GM23338 (cell line): Measurements from ENCODE around the gene NUDT16L1. TPM values are rescaled to one million over a fixed set of nuclear protein-coding genes. Genes with fewer than 3 reads are reported as not detected.
A peak's percentile ranks its signal among the peaks of the same experiment; 100 is the strongest.

Source experiments
- ATAC-seq: fragments of 200-7000 bp; cut with Tn5 transposase; 3 replicates; pipeline ENCODE4 v1.9.1; 2020
- DNase-seq: peaks from one replicate; pipeline ENCODE4 v3.0.0-alpha.2; 2015; ENCODE audit warnings: low spot score
- H2AFZ ChIP-seq: fragments of 200-600 bp; sonication (generic); 2 replicates; pipeline ENCODE4 v1.8.0; 2016; ENCODE audit warnings: antibody characterized with exemption, mild to moderate bottlenecking, moderate library complexity
- H3F3A ChIP-seq: fragments of 200-600 bp; sonication (generic); replicated peaks from 2 replicates; pipeline ENCODE4 v1.8.0; 2017; ENCODE audit warnings: antibody characterized with exemption, mixed run types, low read depth
- H3K27ac ChIP-seq: fragments of 200-600 bp; sonication (generic); 2 replicates; pipeline ENCODE4 v1.6.1; 2016; ENCODE audit warnings: low read depth
- H3K27me3 ChIP-seq: fragments of 200-600 bp; sonication (generic); 2 replicates; pipeline ENCODE4 v1.8.0; 2016; ENCODE audit warnings: mild to moderate bottlenecking, mixed run types, moderate library complexity; ENCODE audit not compliant: insufficient read depth
- H3K36me3 ChIP-seq: fragments of 200-600 bp; sonication (generic); 2 replicates; pipeline ENCODE4 v1.8.0; 2016; ENCODE audit warnings: mild to moderate bottlenecking; ENCODE audit not compliant: insufficient read depth
- H3K4me1 ChIP-seq: fragments of 200-600 bp; sonication (generic); 2 replicates; pipeline ENCODE4 v1.8.0; 2016; ENCODE audit warnings: mild to moderate bottlenecking, moderate library complexity; ENCODE audit not compliant: insufficient read depth
- H3K4me2 ChIP-seq: fragments of 200-600 bp; sonication (generic); 2 replicates; pipeline ENCODE4 v1.7.1; 2017; ENCODE audit warnings: mixed run types
- H3K4me3 ChIP-seq: fragments of 200-600 bp; sonication (generic); 2 replicates; pipeline ENCODE4 v1.6.1; 2016; ENCODE audit warnings: mixed run types
- H3K79me2 ChIP-seq: fragments of 200-600 bp; sonication (generic); replicated peaks from 2 replicates; pipeline ENCODE4 v1.8.0; 2017; ENCODE audit warnings: mild to moderate bottlenecking; ENCODE audit not compliant: insufficient read depth
- H3K9me2 ChIP-seq: fragments of 200-600 bp; sonication (generic); 2 replicates; pipeline ENCODE4 v1.8.0; 2017; ENCODE audit not compliant: insufficient read depth
- H4K20me1 ChIP-seq: fragments of 200-600 bp; sonication (generic); replicated peaks from 2 replicates; pipeline ENCODE4 v1.8.0; 2017; ENCODE audit warnings: mild to moderate bottlenecking; ENCODE audit not compliant: insufficient read depth
- H3K27ac Mint-ChIP-seq: 2 replicates; pipeline ENCODE4 v1.8.0; 2020; ENCODE audit warnings: inconsistent platforms, mild to moderate bottlenecking, moderate library complexity, mixed read lengths
- H3K27me3 Mint-ChIP-seq: 3 replicates; pipeline ENCODE4 v1.8.0; 2022; ENCODE audit warnings: low read depth, mild to moderate bottlenecking, moderate library complexity, mixed read lengths, inconsistent platforms; ENCODE audit not compliant: insufficient read depth, poor library complexity
- H3K36me3 Mint-ChIP-seq: 3 replicates; pipeline ENCODE4 v1.8.0; 2021; ENCODE audit warnings: low read depth, mild to moderate bottlenecking, inconsistent platforms, moderate library complexity, mixed read lengths
- H3K4me1 Mint-ChIP-seq: 3 replicates; pipeline ENCODE4 v1.8.0; 2020; ENCODE audit warnings: mild to moderate bottlenecking, inconsistent platforms, mixed read lengths
- H3K4me3 Mint-ChIP-seq: 3 replicates; pipeline ENCODE4 v1.8.0; 2021; ENCODE audit warnings: moderate library complexity, mild to moderate bottlenecking, inconsistent platforms, mixed read lengths
- H3K9me3 Mint-ChIP-seq: 3 replicates; pipeline ENCODE4 v1.8.0; 2020; ENCODE audit warnings: moderate library complexity, mild to moderate bottlenecking, inconsistent platforms, mixed read lengths
- JUNB ChIP-seq: IDR thresholded peaks from one replicate; pipeline ENCODE4 v1.6.1; 2016; ENCODE audit warnings: antibody characterized with exemption; ENCODE audit not compliant: unreplicated experiment
- POLR2AphosphoS5 ChIP-seq: IDR thresholded peaks from 2 replicates; pipeline ENCODE4 v1.6.1; 2016; ENCODE audit warnings: antibody characterized with exemption, low read depth
- ZNF331 ChIP-seq: fragments of 250-450 bp; sonication (Bioruptor Pico); IDR thresholded peaks from 2 replicates; pipeline ENCODE4 v1.5.0; 2020; ENCODE audit warnings: low read depth, mild to moderate bottlenecking, moderate library complexity
- polyA plus RNA-seq: library from polyadenylated mRNA; unstranded; fragments of >200 nt; fragmentation: Nextera tagmentation; extraction: Ambion mirVana; gene quantifications from 2 replicates; pipeline ENCODE4 v1.2.1, GENCODE V29; 2016
- total RNA-seq: library from RNA; depleted of rRNA; stranded (reverse); fragments of >200 nt; shearing (Covaris generic); gene quantifications from 2 replicates; pipeline ENCODE4 v1.2.3, GENCODE V29; 2014
- TF ChIP-seq, protein P1 (sequence below): IDR thresholded peaks from one replicate; pipeline ENCODE4 v1.6.1; 2018; ENCODE audit warnings: antibody characterized with exemption; ENCODE audit not compliant: unreplicated experiment
- TF ChIP-seq, protein P2 (sequence below), 2 experiments: fragments of 200-600 bp in 1 of 2; sonication (generic) in 1 of 2; conservative IDR thresholded peaks; 2 replicates each; pipeline versions ENCODE4 v1.5.1 to v1.6.1; 2016 to 2017; ENCODE audit warnings: antibody characterized with exemption in 2 of 2, low read depth in 2 of 2, mild to moderate bottlenecking in 2 of 2, moderate library complexity in 1 of 2
- TF ChIP-seq, protein P3 (sequence below): fragments of 250-450 bp; sonication (Bioruptor Pico); IDR thresholded peaks from 2 replicates; pipeline ENCODE4 v1.5.0; 2020; ENCODE audit warnings: mild to moderate bottlenecking, moderate library complexity
- TF ChIP-seq, protein P4 (sequence below): IDR thresholded peaks from 2 replicates; pipeline ENCODE4 v1.6.1; 2016; ENCODE audit warnings: antibody characterized with exemption

NUDT16L1 gene
- total and polyA plus RNA-seq, 2 experiments from 2014 or later, result 37.1 to 80.4 TPM

DNA sequence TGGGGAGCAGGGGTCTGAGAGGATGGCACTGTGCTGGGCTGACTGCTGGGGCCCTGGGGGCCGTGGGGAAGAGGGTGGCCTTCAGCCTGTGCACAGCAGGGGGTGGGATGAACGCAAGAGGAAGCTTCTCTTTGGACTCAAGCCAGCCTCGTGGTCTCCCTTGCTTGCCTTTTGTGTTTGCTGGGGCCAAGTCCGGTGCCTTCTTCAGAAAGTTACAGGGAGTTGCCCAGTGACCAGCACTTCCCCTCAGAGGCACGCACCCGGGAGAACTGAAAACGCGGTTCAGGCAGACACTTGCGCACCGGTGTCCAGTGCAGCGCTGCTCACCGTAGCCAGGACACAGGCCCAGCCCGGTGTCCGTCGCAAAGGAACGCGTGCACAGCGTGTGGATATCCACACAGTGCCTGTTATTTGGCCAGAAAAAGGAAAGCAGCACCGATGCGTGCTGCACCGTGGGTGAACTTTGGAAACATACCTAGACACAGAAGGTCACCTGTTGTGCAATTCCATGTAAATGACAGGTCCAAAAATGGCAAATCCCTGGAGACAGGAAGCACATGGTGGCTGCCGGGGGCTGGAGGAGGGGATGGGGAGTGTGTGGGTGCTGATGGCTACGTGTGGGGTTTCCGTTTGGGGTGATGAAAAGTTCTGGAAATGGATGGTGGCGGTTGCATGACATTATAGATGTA lies 29.4 kb upstream of the NUDT16L1 start (continued):
- TF ChIP-seq, protein P1, sequence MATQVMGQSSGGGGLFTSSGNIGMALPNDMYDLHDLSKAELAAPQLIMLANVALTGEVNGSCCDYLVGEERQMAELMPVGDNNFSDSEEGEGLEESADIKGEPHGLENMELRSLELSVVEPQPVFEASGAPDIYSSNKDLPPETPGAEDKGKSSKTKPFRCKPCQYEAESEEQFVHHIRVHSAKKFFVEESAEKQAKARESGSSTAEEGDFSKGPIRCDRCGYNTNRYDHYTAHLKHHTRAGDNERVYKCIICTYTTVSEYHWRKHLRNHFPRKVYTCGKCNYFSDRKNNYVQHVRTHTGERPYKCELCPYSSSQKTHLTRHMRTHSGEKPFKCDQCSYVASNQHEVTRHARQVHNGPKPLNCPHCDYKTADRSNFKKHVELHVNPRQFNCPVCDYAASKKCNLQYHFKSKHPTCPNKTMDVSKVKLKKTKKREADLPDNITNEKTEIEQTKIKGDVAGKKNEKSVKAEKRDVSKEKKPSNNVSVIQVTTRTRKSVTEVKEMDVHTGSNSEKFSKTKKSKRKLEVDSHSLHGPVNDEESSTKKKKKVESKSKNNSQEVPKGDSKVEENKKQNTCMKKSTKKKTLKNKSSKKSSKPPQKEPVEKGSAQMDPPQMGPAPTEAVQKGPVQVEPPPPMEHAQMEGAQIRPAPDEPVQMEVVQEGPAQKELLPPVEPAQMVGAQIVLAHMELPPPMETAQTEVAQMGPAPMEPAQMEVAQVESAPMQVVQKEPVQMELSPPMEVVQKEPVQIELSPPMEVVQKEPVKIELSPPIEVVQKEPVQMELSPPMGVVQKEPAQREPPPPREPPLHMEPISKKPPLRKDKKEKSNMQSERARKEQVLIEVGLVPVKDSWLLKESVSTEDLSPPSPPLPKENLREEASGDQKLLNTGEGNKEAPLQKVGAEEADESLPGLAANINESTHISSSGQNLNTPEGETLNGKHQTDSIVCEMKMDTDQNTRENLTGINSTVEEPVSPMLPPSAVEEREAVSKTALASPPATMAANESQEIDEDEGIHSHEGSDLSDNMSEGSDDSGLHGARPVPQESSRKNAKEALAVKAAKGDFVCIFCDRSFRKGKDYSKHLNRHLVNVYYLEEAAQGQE, result no peak
- TF ChIP-seq, protein P2, sequence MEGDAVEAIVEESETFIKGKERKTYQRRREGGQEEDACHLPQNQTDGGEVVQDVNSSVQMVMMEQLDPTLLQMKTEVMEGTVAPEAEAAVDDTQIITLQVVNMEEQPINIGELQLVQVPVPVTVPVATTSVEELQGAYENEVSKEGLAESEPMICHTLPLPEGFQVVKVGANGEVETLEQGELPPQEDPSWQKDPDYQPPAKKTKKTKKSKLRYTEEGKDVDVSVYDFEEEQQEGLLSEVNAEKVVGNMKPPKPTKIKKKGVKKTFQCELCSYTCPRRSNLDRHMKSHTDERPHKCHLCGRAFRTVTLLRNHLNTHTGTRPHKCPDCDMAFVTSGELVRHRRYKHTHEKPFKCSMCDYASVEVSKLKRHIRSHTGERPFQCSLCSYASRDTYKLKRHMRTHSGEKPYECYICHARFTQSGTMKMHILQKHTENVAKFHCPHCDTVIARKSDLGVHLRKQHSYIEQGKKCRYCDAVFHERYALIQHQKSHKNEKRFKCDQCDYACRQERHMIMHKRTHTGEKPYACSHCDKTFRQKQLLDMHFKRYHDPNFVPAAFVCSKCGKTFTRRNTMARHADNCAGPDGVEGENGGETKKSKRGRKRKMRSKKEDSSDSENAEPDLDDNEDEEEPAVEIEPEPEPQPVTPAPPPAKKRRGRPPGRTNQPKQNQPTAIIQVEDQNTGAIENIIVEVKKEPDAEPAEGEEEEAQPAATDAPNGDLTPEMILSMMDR (conservative IDR thresholded peaks at IDR 0.05; ENCODE audit: low read depth in 2 of 2), result no peak

DNA sequence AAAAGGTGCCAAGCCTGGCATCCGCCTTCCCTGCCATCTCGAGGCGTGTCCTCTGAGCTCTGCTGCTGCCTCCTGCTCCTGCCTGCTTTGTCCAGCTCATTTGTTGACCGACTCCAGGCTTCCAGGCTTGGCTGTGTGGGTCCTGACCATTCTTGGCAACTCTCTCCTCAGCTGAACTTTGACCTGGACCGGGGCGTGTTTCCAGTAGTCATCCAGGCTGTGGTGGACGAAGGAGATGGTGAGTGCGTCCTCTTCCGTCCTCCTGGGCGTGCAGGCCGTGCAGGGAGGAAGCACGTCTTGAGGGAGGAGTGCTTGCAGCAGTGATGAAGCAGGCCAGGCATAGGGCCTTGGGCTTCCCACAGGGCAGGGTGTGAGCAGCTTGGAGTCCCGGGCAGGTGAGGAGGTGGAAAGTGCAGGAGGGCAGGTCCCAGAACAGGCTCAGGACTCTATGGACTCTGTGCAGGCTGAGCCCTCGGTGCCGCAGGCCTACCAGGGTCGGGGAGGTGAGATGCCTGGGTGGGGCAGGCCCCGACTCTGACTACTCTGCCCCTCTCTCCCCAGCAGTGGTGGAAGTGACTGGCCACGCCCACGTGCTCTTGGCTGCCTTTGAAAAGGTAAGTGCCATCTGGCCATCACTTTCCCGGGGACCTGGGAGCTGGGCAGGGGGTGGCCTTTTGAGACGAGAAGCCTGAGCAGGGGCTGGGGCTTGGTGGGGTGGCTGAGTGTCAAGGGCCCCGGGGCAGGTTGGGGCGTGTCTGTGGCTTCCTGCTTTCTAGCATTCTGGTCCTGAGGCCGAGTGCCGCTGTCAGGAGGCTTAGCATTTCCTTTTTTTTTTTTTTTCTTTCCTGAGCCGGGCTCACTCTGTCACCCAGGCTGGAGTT lies 28.6 kb upstream of the NUDT16L1 start:
- TF ChIP-seq, protein P3, sequence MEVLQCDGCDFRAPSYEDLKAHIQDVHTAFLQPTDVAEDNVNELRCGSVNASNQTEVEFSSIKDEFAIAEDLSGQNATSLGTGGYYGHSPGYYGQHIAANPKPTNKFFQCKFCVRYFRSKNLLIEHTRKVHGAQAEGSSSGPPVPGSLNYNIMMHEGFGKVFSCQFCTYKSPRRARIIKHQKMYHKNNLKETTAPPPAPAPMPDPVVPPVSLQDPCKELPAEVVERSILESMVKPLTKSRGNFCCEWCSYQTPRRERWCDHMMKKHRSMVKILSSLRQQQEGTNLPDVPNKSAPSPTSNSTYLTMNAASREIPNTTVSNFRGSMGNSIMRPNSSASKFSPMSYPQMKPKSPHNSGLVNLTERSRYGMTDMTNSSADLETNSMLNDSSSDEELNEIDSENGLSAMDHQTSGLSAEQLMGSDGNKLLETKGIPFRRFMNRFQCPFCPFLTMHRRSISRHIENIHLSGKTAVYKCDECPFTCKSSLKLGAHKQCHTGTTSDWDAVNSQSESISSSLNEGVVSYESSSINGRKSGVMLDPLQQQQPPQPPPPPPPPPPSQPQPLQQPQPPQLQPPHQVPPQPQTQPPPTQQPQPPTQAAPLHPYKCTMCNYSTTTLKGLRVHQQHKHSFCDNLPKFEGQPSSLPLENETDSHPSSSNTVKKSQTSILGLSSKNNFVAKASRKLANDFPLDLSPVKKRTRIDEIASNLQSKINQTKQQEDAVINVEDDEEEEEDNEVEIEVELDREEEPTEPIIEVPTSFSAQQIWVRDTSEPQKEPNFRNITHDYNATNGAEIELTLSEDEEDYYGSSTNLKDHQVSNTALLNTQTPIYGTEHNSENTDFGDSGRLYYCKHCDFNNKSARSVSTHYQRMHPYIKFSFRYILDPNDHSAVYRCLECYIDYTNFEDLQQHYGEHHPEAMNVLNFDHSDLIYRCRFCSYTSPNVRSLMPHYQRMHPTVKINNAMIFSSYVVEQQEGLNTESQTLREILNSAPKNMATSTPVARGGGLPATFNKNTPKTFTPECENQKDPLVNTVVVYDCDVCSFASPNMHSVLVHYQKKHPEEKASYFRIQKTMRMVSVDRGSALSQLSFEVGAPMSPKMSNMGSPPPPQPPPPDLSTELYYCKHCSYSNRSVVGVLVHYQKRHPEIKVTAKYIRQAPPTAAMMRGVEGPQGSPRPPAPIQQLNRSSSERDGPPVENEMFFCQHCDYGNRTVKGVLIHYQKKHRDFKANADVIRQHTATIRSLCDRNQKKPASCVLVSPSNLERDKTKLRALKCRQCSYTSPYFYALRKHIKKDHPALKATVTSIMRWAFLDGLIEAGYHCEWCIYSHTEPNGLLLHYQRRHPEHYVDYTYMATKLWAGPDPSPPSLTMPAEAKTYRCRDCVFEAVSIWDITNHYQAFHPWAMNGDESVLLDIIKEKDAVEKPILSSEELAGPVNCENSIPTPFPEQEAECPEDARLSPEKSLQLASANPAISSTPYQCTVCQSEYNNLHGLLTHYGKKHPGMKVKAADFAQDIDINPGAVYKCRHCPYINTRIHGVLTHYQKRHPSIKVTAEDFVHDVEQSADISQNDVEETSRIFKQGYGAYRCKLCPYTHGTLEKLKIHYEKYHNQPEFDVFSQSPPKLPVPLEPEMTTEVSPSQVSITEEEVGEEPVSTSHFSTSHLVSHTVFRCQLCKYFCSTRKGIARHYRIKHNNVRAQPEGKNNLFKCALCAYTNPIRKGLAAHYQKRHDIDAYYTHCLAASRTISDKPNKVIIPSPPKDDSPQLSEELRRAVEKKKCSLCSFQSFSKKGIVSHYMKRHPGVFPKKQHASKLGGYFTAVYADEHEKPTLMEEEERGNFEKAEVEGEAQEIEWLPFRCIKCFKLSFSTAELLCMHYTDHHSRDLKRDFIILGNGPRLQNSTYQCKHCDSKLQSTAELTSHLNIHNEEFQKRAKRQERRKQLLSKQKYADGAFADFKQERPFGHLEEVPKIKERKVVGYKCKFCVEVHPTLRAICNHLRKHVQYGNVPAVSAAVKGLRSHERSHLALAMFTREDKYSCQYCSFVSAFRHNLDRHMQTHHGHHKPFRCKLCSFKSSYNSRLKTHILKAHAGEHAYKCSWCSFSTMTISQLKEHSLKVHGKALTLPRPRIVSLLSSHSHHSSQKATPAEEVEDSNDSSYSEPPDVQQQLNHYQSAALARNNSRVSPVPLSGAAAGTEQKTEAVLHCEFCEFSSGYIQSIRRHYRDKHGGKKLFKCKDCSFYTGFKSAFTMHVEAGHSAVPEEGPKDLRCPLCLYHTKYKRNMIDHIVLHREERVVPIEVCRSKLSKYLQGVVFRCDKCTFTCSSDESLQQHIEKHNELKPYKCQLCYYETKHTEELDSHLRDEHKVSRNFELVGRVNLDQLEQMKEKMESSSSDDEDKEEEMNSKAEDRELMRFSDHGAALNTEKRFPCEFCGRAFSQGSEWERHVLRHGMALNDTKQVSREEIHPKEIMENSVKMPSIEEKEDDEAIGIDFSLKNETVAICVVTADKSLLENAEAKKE (CRISPR knock-in tag), result no peak
- no peak for TF ChIP-seq POLR2AphosphoS5
- TF ChIP-seq JUNB, result no peak
- TF ChIP-seq ZNF331 (CRISPR knock-in tag), result no peak
- TF ChIP-seq, protein P4, sequence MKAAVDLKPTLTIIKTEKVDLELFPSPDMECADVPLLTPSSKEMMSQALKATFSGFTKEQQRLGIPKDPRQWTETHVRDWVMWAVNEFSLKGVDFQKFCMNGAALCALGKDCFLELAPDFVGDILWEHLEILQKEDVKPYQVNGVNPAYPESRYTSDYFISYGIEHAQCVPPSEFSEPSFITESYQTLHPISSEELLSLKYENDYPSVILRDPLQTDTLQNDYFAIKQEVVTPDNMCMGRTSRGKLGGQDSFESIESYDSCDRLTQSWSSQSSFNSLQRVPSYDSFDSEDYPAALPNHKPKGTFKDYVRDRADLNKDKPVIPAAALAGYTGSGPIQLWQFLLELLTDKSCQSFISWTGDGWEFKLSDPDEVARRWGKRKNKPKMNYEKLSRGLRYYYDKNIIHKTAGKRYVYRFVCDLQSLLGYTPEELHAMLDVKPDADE, result no peak
- Mint-ChIP-seq H3K27ac (peak overlapping the region; percentile 63), H3K27me3 (peaks cover 5% of the 10 kb centered on the region), H3K36me3 (peaks cover 16% of the 10 kb centered on the region), H3K9me3 (no peaks in the 10 kb centered on the region), H3K4me3 (no peak overlapping the region), H3K4me1 (peaks cover 3% of the 10 kb centered on the region; the same call in 1 of the 3 replicates)
- Histone ChIP-seq H3K4me3 (no peak overlapping the region), H3F3A (0 out of 2 replicates have a peak, but pooled peaks cover 7% of the 10 kb centered on the region), H3K27ac (peak overlapping the region; percentile 72; the same call in 1 of the 2 replicates), H3K9me2 (no peaks in the 10 kb centered on the region), H3K79me2 (no peaks in the 10 kb centered on the region; the same call in 1 of the 2 replicates), H3K36me3 (peaks cover 8% of the 10 kb centered on the region), H3K4me1 (no peaks in the 10 kb centered on the region), H4K20me1 (0 out of 2 replicates have a peak, but pooled peaks cover 4% of the 10 kb centered on the region), H2AFZ (no peak overlapping the region), H3K27me3 (no peaks in the 10 kb centered on the region), H3K4me2 (no peak overlapping the region)
- peak; percentile 15; the same call in 2 of the 3 replicates for ATAC-seq
- no peak for DNase-seq
